Measurements from ENCODE around the gene AMDHD1.
"Not testable (repeated sequence)": the region's sequence is repeated elsewhere in the genome, so short reads cannot be mapped to it uniquely, and the experiment has no call there.

Gene AMDHD1

DNA sequence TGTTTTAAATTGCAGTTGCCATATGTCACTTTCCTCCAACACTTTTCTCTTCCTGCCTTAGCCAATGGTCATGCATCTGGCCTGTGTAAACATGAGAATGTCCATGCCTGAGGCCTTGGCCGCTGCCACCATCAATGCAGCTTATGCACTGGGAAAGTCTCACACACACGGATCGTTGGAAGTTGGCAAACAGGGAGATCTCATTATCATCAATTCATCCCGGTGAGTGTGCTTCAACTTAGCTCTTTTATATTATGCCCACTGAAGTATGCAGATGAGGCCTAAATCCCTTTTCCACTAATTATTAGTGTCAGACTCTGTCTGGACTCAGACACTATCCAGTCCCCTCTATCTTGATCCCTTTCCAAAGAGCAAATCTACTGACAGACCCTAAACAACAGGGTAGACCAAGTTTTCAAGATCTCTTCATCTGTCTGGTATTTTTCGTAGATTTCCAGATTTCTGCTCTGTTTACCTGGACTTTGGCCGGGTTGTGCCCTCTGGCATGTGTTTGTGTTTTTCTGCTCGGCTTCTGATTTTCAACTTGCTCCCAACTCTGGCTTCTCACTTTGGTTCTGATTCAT is 23.2 kb downstream of the AMDHD1 start:
- FAIRE-seq = no peak

DNA sequence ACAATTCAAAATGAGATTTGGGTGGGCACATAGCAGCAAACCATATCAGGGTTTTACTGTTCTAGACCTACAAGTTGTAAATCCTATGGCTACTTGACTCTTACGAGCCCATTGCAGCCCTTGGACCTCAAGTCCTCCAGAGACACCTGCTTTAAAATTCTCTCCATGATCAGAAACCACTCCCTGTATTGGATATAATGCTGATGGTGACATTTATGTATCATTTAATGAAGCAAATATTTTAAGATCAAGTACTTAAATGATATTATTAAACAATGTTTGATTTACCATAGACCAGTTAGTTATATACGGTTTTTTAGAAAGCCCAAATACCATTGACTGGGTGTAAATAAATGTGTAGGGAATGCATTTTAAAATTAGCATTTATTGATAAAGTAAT is 24.2 kb downstream of the AMDHD1 start:
- no peak for FAIRE-seq

DNA sequence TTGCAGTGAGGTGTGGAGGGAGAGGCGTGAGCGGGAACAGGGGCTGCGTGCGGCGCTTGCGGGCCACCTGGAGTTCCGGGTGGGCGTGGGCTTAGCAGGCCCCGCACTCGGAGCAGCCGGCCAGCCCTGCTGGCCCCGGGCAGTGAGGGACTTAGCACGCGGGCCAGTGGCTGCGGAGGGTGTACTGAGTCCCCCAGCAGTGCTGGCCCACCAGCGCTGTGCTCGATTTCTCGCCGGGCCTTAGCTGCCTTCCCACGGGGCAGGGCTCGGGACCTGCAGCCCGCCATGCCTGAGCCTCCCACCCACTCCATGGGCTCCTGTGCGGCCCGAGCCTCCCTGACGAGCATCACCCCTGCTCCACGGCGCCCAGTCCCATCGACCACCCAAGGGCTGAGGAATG is 26.0 kb downstream of the AMDHD1 start:
- not testable (repeated sequence) for FAIRE-seq

DNA sequence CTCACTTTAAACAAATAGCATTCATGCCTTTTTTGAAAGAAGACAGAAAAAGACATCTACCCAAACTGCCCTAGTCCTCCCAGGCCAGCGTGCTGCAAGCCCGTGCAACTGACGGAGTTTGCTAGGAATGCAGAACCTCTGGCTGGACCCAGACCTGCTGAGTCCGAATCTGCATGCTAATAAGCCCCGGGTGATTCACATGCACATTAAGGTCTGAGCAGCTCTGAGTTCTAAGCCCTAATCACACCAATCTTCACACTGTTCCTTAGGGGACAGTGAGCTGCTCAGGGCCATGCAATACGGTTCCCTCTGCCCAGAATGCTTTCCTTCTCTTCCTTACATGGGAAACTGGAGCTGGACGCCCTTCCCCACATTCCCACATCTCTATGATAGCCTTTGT is 27.8 kb downstream of the AMDHD1 start:
- FAIRE-seq = no peak

DNA sequence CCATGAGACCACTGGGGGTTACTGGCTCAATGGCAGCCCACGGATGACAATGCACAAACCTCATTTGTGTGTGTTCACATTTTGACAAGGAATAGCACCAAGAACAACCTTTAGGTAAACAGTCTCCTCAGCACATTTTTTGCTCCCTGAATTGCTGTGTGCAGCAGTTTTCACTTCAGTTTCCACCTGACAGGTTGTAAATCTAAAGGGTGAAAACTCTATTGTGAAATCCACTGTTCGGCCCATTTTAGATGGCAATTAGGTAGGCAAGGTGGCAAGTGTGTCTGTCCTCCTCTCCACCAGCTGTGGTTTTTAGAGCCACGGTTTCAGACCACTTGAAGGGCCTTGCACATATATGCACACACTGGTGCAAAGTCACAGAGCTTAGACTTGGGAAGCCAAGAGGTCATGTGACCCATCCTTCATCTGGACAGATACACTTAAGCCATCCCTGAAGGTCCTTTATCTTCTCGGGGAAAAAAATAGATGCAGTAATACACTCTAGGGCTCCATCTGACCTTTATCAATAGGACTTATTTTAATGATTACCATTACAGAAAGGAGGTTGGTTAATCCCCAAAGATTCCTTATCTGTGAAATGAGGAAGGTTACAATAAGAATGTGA is 29.8 kb downstream of the AMDHD1 start:
- FAIRE-seq = no peak

DNA sequence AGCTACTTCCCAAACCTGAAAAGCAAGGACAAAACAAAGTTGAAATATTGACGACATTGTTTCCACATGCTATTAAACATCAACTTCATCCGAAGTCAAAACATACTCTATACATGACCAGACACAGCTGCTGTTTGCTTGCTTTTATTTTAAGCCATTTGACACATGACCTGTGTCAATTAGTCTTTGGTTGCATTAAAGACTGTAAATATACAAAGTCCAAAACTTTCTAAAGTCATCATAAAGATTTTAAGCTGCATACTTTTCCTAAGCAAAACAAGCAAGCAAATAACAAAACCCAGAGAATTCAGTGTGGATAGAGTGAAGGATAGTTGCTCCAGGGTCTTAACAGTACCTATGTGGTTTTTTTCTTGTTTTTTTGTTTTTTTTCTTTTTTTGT is 31.2 kb downstream of the AMDHD1 start:
- no peak for FAIRE-seq

DNA sequence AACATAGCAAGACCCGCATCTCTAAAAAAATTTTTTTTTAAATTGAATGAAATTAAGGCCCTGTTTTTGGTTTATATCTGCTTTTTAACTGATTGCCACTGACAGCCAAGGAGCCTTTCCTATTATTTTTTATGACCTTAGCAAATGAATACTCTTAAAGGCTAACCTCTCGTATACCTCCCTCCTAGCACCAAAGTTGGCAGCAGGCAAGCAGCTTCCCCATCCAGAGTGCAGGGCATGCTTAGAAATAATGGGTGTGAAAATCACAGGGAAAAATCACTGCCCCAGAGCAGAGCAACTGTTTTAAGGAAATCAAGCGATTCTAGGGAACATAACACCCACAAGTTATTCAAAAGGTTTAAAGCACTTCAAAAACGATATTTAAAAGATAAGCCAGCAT is 32.4 kb downstream of the AMDHD1 start:
- no peak for FAIRE-seq

DNA sequence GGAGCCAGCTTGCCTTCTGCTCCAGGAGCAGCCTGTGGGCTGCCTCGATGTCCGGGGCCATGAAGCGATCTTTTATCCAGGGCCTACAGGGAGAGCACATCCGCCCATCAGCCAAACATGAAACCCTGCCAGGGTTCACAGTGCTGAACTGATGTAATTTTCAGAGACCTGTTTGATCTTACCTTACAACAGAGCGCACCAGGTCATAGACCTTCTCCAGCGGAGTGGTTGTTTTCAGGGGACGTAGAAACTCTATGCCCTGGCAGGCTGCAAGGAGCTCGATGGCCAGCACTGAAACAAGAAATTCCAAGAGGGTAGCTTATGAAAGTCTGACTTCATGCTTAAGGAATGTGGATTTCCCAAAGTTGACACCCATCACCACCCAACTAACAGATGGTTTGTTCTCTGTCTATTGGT is 33.3 kb downstream of the AMDHD1 start:
- FAIRE-seq = no peak

DNA sequence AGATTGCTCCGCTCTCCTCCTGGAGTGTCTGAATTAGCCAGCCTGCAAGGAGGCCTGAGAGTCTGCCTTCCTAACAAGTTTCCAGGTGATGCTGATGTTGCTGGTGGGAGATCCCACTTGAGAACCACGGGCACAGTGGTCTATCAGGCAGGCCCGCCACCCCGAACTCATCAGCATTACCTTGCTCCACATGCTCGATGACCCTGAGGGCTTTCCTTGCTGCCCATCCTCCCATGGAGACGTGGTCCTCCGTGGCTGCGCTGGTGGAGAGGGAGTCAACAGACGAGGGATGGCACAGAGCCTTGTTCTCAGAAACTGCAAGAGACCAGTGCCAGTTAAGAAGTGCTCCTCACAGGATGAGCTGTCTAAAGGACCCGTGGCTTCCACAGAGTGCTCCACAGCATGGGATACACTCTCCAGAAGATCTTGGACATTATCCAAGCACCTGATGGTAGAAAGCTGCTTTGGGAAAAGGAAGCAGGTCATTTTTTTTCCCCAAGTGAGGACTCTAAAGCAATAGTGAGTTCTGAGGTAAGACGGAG is 34.7 kb downstream of the AMDHD1 start:
- FAIRE-seq = no peak

DNA sequence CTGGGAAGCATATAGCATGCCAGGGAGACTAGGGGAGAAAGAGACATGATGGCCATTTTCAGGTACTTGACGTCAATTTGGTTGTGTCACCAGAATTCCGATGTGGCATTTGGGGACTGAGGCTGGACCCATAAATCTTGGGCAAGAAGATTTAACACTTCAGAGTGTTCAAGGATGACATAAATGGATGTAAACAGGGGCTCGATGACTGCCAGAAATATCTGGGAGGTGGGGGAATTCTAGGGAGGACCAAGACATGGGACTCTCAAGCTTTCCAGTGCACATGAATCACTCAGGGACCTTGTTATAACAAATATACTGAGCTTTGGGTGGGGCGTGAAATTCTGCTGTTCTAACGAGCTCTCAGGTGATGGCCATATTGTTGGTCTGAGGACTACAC is 35.2 kb downstream of the AMDHD1 start:
- FAIRE-seq = no peak

DNA sequence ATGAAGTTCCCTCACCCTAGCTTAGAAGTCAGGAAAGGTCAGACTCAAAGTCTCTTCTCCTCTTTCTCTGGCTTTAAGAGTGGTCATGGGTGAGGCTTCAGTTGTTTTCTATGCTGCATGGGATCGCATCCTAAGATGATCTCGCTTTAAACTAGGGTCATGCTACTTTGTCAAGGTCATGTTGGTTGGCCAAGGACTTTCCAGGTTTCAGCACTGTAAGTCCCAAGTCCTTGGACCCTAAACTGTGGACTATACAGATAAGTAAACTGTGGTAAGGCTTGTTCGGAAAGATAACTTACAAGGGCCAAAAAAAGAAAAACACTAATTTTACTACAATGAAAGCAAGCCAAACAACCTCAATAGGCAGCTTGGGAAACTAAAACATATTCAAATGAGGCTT is 35.6 kb downstream of the AMDHD1 start:
- no peak for FAIRE-seq

DNA sequence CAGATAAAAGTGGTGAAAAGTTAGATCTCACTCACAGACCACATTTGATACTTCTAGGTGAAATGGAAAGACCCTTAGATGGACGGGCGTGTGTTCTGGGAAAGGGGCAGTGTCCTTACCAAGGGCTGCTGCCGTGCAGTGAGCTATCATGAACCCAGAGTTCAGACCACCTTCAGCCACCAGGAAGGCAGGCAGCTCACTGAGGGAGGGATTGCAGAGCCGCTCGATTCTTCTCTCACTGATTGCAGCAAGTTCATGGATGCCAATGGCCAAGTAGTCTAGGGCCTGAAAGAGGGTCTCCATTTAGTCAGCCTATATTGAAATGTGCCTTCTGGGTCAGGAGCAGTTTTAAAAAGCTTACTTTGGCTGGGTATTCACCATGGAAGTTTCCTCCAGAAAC is 37.3 kb downstream of the AMDHD1 start:
- FAIRE-seq = no peak

DNA sequence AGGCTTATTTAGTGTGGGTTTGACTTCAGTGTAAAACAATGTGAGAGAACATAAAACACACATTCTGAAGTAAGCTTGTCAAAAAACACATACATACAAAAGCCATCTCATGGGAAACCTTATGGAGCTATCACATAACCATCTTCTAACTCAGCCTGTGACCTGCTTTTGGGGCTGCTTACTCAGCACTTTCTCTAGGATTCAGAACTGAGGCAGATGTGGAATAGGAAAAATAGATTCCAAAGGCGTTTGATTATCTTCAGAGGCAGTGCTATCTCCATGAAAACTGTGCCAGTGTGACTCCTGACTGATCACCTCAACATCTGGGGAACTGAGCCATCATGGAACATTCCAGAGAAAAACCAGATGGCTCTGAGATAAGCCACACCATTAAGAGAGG is 39.5 kb downstream of the AMDHD1 start:
- no peak for FAIRE-seq

DNA sequence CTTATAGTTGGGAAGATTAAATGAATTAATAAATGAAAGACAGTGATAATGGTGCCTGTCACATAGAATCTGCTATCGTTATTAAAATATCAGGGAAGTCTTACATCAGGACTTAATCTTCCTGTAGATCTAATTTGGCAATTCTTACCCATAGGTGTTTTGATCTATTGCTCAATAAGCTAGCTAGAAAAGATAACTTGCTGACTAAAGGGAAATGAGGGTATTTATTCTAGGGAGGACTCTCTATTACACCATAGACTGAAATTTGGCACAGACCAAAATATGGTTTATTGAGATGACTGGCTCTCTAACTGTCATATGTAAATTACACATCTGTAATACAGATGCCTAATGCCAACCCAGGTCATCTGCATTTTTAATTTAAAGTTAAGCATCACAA is 41.6 kb downstream of the AMDHD1 start:
- no peak for FAIRE-seq

DNA sequence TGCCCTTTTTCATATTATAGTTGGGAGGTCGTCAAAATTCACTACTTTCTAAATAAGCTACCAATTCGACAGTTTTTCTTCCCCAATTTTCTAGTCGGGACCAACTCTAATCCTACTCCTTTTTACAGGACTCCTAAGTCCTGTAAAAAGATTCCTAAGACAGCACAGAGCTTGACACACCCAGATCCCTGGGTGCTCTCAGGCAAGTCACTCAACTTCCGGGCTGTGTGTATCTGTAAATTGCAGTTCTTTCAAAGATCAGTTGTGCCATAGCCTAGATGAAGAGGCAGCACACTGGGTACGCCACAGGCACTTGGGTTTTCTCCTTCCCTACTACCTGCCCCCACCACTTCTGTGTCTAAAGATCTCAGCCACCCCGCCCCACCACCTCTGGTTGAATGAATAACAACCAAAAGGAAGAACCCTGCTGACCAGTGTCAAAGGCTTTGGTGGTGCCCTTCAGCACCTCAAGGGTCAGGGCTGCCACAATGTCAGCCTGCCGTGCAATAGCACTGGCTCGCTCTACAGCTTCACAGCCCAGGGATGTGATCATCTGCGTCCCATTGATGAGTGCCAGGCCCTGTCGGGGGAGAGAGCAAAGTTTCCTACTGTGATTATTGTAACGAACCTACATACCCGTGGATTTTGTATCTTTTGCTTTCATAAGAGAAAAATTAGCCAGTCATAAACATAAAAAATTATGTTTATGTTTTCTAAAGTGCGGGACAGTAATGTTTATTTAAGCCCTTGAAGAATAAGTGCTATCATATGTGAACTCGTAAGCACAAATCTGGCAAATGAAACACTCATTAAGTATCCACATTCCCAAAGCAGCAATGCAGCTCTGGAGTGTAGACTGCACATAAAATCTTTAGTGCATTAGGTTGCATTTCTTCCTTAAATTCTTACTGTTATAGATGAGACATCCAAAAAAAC is 43.8 kb downstream of the AMDHD1 start:
- FAIRE-seq = peak; percentile 43

DNA sequence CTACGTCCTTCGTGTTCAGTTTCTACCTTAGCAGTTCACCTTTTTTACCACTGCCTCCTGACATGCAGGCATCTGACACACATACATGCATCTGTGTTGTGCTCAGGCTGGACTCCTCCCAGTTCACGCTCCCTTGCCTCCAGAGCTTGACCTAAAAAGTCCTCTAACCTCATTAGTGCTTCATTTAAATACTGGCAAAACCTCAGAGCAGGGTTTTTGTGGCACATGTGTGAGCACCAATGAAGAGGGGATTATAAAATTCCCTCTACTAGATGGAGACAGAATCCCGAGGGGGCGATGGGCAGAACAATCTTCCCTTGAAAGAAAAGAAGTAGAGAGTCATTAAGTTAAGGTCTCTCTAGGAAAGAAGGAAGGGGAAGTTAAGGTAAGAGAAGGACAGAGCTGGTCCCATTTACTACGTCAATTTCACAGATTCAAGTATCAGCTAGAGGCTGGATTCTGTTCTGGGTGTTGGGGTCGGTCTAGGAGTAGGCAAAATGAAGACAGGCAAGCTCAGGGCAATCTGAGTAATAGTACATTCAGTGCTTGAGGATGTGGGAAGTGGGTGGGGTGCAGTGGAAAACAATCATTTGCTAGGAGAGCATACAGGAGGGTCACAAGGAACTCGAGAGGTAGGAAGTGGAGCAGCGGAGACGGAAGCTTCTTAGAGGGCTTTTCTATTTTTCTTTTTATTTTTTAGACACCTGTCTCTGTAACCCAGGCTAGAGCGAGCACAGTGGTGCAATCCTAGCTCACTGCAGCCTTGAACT is 45.6 kb downstream of the AMDHD1 start:
- no peak for FAIRE-seq

DNA sequence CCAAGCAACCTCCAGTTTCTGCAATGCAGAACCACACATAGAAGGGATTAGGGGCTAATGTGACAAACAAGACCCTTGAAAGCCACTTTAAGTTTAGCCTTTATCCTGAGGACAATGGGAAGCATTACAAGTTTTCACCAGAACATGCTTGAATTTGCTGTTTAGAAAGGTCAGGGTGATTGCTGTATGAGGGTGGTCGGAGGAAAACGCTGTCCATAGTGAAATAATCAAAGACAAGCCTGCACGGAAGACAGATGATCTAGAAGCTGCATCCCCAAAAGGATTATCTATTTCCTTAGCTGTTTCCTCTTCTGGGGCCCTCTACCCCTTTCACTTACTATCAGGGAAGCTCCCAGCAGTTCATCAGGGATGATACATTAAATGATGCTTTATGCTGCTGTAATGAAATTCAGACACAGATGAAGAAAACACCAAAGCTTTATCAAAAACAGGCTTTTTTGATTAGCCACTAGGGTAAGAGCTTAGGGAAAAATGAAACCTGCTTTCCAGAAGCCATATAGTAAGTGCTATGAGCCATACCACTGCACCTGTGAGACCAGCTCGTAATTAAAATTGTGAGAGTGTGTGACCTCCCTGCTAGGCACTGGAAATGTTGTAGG is 46.5 kb downstream of the AMDHD1 start:
- no peak for FAIRE-seq

DNA sequence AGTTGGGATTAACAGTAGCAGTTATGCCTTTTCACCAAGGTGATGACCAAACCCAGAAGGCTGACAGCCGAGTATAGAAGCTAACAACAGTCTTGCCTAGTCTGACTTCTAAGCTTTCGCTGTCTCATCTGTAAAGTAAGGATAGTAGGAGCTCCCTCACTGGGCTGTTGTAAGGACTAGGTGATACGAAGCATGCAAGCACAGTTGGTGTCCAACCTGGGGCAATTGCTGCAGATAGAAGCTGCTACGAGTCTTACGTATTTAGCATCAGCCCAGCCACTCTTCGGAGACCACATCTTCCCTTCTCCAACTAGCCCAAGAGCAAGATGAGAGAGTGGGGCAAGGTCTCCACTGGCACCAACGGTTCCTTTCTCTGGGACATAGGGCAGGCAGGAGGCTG is 47.0 kb downstream of the AMDHD1 start:
- no peak for FAIRE-seq

DNA sequence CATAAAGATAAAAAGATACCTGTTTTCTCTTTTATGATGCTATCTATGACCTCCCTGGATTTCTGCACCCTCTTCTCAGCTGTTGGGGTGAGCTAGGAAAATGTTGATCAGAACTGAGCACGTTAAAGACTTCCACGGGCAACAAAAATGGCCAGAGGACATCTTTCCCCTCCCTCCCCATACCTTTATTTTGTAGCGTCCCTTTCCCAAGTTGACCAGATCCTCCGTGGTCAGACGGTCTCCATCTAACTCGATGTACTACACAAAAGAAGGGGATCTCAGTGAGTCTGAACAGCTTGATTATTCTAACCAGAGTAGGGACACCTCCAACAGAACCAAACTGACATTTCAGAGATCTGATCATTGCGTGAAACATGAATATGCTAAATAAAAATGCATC is 50.8 kb downstream of the AMDHD1 start:
- FAIRE-seq = no peak

DNA sequence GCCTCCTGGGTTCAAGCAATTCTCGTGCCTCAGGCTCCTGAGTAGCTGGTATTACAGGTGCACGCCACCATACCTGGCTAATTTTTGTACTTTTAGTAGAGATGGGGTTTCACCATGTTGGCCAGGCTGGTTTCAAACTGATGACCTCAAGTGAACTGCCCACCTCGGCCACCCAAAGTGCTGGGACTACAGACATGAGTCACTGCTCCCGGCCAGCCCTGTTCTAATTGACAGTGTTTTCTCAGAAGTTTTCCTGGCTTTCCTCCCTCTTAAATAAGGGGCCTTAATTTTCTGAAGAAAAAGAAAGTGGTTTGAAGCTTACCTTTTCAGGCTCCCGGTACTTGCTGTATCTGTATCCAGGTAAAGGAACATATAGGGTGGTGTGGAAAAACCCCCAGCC is 51.3 kb downstream of the AMDHD1 start:
- no peak for FAIRE-seq

DNA sequence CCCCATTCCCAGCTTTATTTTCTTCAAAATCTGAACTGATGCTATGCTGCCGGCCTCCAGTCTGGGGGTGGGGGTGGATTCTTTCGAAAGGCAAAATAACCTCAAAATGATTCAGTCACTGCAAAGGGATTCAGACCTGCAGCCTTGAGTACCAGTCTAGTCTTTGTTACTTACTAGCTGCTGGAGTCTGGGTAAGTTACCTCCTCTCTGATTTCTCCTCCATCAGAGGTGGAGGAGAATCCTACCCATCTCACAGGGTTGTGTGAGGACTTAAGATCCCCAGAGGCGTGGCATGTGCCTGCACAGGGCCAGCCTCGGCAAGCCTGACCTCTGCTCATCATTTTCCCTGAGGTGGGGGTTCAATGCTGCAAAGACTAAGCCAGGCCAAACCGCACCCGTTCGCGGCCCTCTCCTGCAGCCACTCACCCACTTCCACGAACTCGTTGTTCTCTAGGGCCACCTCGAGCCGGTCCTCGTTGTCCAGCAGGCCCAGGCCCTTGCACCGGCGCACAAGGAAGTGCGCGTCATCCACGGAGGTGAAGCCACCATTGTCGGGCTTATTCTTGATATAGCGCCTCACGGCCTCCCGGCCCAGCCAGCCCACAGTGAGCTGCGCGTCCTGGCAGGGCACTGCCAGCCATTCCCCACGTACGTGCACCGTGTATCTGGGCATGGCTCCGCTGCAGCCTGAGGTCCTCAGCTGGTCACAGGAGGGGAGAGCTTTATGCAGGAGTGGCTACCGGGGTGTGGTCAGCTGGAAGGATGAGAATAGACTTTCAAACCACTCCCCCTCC is 52.3 kb downstream of the AMDHD1 start:
- no peak for FAIRE-seq

Measured in endometrium (tissue), 2 donors.